CD4-positive, alpha-beta T cell treated with Interleukin-1 beta for 1 hour (primary cell): ENCODE results near the gene NTHL1.

ENCODE experiments used
- DNase-seq, 2 donors: peaks; one replicate each; pipeline ENCODE4 v3.0.0-alpha.2; 2020 to 2022

Gene NTHL1

GRCh38 chr16:2047330-2048115 is at the start of gene NTHL1, which contains the start of gene TSC2:
NTHL1 (minus strand) TSS chr16:2047834; CDS start chr16:2047823, 11 bp downstream.
TSC2 (plus strand) TSS chr16:2047985; CDS start chr16:2048616, 631 bp downstream.
- peak; percentile 93 for DNase-seq

DNA sequence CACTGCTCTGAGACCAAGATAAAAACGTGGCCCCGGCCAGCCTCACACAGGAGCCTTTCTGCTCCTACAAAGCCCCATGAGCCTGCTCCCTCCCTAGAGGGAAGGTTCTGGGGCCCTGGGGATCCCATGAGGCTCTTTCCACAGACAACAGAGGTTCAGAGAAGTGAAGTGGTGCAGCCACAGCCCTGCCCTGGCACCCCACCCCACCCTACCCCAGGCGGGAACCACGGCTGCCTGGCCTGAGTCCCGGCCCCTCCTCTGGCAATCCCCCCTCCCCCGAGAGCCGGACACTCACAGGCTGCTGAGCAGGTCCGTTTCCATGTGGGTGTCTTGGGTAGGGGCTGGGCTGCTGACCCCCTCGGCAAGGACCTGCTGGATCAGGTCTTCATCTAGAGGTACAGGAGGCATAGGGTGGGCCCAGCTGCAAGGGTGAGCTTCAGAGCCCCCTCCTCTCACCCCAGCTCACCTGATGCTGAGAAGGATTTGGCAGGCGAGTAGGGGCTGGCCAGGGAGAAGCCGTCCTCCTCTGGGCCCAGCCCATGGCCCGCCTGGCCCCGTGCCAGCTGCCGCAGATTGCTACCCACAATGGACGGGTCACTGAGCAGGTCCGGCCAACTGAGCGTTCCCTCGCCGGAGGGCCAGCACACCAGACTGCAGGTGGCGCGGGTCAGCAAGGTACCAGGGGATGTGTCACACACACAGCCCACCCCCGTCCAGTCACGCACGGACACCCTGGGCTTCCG is 49.4 kb upstream of the NTHL1 start:
- DNase-seq: no peak

GRCh38 chr16:2095918-2096582 is 48.4 kb upstream of the NTHL1 start:
- no peak for DNase-seq

DNA sequence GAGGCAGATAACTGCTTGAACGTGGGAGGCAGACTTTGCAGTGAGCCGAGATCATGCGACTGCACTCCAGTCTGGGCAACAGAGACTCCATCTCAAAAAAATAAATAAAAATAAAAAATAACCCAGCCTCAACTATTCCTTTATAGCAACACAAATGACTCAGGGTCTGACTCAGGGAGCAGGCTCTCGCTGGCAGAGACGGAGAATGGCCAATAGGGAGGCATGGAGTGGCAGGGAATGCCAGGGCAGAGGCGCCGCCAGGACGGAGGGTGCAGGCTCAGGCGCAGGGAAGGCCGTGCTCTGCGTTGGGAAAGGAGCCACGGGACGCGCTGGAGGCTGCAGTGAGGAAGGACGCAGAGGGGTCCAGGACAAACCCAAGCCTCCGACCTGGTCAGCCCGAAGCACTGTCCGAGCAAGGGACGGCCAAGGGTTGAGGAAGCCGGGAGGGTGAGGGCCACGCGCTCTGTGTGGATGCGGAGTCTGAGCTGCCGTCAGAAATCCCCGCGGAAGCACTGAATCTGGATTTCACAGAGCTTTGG is 47.8 kb upstream of the NTHL1 start:
- DNase-seq: no peak

GRCh38 chr16:2093793-2094192 is 46.2 kb upstream of the NTHL1 start:
- no peak for DNase-seq

GRCh38 chr16:2092866-2093265 is 45.2 kb upstream of the NTHL1 start:
- no peak for DNase-seq

GRCh38 chr16:2092256-2092620 is 44.6 kb upstream of the NTHL1 start:
- no peak for DNase-seq

GRCh38 chr16:2091547-2092255 is 44.1 kb upstream of the NTHL1 start:
- no peak for DNase-seq

DNA sequence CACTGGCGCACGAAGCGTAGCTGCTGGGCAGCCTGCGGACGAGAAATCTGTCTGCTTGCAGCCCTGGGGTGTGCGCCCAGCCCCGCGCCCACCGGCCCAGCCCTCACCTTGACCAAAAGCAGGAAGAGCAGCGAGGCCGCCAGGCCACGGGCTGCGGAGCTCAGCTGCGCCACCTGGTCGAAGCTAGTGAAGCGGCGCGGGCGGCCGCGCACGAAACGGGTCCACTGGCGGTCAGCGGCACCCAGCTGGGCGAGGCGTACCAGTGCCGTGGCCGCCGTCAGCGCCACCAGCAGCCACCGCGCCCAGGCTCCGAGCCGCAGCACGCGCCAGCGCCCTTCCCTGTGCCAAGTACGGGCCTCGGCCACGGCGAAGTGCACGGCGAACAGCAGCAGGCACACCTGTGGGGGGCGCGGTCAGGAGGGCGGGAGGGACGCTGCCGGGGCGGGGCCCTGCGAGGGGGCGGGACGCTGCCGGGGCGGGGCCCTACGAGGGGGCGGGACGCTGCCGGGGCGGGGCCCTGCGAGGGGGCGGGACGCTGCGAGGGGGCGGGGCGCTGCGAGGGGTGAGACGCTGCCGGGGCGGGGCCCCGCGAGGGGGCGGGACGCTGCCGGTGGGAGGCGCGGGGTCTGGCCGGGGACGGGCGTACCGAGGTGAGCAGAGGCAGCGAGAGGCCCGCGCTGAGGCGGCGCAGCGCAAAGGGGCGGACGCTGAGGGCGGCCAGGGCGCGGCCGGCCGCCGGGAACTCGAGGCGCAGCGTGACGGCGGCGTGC is 43.3 kb upstream of the NTHL1 start:
- peak; percentile 42 to 67 for DNase-seq

DNA sequence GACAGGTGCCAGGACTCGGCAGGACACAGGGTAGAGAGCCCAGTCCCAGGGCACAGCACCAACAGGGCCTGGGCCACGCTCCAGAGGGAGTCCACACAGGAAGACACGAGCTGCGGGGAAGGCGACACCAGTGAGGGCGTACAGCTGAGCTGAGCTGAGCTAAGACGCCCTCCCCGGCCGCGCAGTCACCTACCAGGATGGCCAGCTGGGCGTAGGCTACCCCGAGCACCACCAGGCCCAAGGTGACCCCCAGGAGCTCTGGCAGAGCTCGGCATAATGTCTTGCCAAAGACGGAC is 42.8 kb upstream of the NTHL1 start:
- DNase-seq: no peak

DNA sequence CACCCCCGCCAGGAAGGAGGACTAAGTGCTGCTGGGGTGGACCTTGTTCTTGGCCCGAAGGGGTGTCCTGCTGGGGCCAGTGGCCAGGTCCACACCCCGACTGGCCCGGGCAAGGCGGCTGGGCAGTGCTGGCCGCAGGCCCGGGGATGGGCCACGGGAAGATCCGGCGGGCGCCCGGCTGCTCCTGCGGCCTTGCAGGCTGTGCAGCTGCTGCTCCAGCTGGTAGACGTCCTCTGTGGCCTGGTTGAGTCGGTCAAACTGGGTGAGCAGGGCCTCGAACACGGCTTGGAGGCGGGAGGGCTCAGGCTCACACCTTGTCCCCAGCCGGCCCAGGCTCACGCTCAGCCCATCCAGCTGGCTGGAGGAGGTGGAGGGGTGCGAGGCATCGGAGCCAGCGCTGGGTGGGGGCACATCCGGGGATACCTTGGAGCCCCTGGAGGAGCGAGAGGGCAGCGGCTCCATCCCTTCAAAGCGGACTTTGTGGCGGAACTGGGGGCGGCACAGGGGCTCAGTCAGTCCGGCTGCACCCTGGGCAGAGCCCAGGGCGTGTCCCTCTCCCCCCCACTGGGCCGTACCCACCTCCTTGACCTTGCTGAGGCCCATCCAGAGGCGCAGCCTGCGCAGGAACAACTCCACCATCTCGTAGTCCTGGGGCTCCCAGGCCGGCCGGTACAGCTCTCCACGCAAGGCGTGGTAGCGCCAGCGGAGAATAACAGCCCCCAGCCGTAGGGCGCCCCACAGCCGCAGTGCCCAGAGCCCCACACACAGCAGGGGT is 42.3 kb upstream of the NTHL1 start:
- DNase-seq: no peak

DNA sequence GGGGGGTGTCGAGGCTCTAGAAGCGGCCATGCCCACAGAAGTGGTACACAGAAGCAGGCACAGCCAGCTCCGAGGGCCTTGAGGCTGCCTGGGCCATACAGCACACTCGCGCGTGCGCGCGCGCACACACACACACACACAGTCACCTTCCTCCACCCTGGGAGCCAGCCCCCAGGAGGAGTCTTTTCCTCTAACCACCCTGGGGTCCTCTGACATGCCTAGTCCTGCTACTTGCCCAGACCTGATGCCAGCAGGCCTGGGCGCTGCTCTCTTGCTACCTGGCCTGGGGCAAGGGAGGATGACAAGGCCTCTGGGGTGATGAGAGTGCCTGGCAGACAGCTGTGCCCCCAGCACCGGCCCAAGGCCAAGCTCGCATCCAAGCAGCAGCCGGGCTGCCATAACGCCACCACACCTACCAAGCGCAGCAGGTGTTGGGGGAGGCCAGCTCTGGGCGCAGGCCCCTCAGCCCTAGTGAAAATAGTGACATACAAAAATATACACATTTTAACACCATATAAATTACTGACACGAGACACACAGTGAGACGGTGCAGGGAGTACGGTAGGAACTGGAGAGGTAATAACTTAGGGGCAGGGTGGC is 41.2 kb upstream of the NTHL1 start:
- no peak for DNase-seq

- DNase-seq: no peak
Observed at GRCh38 chr16:2087748-2088631, 40.4 kb upstream of the NTHL1 start.

DNA sequence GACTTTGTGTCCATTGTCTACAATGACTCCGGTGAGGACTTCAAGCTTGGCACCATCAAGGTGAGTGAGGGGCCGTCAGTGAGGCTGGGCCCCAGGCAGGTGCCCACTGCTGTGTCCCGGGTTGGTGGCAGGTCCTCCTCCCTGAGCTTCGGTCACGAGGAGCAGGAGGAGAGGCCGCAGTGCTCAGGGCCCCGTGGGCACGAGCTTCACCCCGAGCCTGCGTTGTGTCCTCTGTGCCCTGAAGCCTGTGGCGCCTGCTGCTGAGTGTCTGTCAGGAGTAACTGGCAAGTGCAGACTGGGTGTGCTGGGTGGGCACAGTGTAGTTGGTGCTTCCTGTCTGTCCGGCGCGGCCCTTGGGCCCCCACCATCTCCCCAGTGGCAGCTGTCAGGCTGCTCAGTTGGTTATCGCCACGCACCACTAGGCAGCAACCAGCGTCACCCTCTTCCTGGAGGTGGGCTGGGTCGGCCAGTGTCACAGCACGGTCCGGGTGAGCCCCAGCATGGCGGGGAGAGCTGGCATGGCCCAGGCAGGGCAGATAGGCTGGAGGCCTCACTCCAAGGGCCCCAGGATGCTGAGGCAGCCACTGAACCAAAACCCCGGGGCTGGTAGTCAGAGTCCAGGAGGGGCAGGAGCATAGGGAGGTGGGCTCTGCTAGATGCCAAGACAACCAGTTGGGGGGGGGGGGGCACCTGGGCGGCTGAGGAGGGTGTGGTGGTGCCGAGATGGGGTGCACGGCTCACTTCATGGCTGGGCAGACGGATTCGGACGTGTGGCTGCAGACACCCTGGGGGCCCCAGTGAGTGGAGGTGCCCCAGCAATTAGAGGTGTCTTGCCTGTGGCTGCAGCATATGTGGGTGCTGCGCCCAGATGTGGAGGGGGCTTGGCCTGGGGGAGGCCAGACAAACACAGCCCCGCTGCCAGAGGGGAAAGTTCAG is 39.4 kb upstream of the NTHL1 start:
- no peak for DNase-seq

DNA sequence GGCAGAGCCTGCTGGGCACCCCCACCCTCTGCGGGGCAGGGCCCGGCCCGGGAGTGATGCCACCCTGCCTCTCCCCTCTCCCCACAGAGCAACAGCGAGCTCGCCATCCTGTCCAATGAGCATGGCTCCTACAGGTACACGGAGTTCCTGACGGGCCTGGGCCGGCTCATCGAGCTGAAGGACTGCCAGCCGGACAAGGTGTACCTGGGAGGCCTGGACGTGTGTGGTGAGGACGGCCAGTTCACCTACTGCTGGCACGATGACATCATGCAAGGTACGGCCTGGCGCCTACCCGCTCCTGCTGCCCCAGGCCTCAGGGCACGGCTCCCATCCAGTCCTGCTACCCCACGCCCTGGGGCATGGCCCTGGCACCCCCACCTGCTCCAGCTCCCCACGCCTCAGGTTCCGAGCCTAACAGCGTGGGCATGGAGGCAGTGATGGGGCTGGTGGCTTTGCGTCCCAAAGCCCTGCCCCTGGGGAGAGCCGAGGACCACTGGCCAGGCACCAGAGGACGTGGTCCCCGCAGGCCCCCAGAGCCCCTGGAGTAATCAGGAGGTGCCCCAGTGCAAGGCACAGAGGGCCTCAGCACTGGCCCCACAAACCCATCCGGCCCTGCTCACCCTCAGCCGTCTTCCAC is 38.6 kb upstream of the NTHL1 start:
- no peak for DNase-seq

GRCh38 chr16:2085669-2086068 is 38.0 kb upstream of the NTHL1 start:
- no peak for DNase-seq

DNA sequence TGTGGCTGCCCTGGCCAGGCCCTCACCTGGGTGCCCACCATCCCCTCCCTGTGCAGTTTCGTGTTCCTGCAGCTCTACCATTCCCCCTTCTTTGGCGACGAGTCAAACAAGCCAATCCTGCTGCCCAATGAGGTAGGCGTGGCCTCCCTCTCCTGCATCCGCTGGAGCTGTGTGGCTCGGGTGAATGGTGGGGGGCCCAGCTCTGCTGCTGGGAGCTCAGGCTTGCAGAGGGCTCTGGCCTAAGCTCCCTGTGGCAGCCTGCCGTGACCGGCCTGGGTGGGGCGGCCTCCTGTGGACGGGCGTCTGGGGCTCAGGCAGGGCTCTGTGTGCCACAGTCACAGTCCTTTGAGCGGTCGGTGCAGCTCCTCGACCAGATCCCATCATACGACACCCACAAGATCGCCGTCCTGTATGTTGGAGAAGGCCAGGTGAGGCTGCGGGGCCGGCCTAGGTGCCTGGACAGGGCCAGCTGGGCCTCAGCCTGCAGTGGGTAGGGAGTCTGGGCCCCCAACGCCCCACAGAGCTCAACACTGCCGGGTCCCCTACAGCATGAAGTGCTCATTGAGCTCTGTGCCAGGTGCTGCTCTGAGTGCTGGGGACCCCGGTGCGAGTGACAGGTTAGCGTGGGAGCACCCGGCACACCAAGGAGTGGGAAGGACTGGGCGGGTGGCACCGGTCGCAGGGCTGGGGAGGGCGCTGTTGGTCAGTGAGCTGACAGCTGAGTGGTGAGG is 37.4 kb upstream of the NTHL1 start:
- no peak for DNase-seq
